ENCODE measurements around the gene ACOT7. TPM values are rescaled to one million over a fixed set of nuclear protein-coding genes. Genes with fewer than 3 reads are reported as not detected.

Gene ACOT7
- total RNA-seq = 43.9 to 48.1 TPM (median 44.0 TPM) in 3 replicates
- long read RNA-seq, transcript ACOT7-210 (9 exons, 1,403 nt) = major isoform, 46 of 54 reads
- long read RNA-seq, partial matches to known transcripts = 5 of 54 reads
- long read RNA-seq, other reads (novel, unspliced or antisense) = 0 of 54 reads

DNA sequence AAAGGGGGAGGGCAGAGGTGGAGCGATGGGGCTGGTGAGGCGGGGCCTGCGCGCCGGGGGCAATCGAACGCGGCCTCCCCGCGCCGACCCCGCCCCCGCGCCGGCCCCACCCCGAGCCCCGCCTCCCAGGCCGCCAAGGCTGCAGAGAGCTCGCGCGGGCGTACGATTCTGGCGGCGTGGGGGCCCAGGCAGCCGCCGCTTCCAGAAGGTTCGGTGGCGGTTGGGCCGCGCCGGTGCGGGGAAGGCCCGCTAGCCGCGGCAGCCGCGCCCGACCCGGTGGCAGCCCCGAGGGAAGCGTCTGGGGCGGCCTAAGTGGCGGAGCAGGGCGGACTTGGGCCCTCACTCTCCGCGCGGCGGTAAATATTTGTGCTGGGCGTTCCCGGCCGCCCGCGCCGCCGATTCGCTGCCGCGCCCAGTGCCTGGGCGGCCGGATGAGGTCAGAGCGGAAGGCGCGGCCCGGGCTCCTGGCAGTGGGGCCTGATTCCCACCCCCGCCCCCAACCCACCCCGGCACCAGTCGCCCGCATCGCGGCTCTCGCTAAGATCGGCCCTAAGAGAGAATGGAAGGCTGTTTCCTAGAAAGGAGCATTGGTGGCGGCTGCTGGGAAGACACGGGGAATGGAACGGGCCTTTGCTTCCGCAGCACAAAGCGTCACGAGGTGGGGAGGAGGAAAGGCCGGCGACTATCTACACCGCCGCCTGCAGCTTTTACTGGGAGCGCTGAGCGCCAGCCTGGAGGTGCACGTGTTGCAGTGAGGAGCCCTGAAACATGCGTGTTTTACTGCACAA, at the start of gene ACOT7:
Gene ACOT7, minus strand, starts transcription at position 368 of the 788 bp plus-strand sequence. CDS start 368 bp downstream, outside the sequence.
- DNase-seq (ENCODE audit: low spot score) = no peak
- peaks cover 17% of the 10 kb centered on the region for H3K4me1 Mint-ChIP-seq (ENCODE audit: low read depth)
- TF ChIP-seq, protein P1, sequence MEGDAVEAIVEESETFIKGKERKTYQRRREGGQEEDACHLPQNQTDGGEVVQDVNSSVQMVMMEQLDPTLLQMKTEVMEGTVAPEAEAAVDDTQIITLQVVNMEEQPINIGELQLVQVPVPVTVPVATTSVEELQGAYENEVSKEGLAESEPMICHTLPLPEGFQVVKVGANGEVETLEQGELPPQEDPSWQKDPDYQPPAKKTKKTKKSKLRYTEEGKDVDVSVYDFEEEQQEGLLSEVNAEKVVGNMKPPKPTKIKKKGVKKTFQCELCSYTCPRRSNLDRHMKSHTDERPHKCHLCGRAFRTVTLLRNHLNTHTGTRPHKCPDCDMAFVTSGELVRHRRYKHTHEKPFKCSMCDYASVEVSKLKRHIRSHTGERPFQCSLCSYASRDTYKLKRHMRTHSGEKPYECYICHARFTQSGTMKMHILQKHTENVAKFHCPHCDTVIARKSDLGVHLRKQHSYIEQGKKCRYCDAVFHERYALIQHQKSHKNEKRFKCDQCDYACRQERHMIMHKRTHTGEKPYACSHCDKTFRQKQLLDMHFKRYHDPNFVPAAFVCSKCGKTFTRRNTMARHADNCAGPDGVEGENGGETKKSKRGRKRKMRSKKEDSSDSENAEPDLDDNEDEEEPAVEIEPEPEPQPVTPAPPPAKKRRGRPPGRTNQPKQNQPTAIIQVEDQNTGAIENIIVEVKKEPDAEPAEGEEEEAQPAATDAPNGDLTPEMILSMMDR (IDR thresholded peaks at IDR 0.05) = peak; percentile 55
- no peaks in the 10 kb centered on the region for H3K9me3 Mint-ChIP-seq (ENCODE audit: low read depth)
- H3K27me3 Mint-ChIP-seq (ENCODE audit: low read depth) = no peaks in the 10 kb centered on the region
- peak within 1 kb of the TSS; percentile 95 for H3K27ac Mint-ChIP-seq (ENCODE audit: unreplicated experiment)
- H3K4me3 Mint-ChIP-seq (ENCODE audit: unreplicated experiment) = peak within 1 kb of the TSS; percentile 76
- no peaks in the 10 kb centered on the region for H3K36me3 Mint-ChIP-seq (ENCODE audit: low read depth)

DNA sequence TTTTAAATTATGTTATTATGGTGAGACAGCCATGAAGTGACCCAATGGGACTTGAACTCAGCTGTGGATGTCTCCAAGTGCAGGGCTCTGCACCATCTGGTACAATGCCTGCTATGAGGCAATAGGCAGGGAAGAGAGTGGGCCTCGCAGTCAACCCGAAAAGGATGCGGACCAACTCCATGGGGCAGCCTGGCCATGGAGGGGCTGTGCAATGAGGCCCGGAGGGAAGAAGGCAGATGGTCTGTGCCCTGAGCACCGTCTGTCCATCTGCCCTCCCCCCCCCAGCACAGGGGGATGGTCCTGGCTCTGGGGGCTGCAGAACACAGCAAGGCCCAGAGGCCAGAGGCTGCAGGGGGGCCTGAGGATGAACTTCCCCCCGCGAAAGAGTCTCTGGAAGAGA, 48.0 kb upstream of the ACOT7 start:
- TF ChIP-seq, protein P1 (IDR thresholded peaks at IDR 0.05) = no peak
- peaks cover 11% of the 10 kb centered on the region for H3K4me1 Mint-ChIP-seq (ENCODE audit: low read depth)
- no peaks in the 10 kb centered on the region for H3K36me3 Mint-ChIP-seq (ENCODE audit: low read depth)
- H3K27ac Mint-ChIP-seq (ENCODE audit: unreplicated experiment) = no peak overlapping the region
- peaks cover 20% of the 10 kb centered on the region for H3K27me3 Mint-ChIP-seq (ENCODE audit: low read depth)
- H3K9me3 Mint-ChIP-seq (ENCODE audit: low read depth) = no peaks in the 10 kb centered on the region
- peak; percentile 76 for DNase-seq (ENCODE audit: low spot score)
- H3K4me3 Mint-ChIP-seq (ENCODE audit: unreplicated experiment) = no peak overlapping the region

DNA sequence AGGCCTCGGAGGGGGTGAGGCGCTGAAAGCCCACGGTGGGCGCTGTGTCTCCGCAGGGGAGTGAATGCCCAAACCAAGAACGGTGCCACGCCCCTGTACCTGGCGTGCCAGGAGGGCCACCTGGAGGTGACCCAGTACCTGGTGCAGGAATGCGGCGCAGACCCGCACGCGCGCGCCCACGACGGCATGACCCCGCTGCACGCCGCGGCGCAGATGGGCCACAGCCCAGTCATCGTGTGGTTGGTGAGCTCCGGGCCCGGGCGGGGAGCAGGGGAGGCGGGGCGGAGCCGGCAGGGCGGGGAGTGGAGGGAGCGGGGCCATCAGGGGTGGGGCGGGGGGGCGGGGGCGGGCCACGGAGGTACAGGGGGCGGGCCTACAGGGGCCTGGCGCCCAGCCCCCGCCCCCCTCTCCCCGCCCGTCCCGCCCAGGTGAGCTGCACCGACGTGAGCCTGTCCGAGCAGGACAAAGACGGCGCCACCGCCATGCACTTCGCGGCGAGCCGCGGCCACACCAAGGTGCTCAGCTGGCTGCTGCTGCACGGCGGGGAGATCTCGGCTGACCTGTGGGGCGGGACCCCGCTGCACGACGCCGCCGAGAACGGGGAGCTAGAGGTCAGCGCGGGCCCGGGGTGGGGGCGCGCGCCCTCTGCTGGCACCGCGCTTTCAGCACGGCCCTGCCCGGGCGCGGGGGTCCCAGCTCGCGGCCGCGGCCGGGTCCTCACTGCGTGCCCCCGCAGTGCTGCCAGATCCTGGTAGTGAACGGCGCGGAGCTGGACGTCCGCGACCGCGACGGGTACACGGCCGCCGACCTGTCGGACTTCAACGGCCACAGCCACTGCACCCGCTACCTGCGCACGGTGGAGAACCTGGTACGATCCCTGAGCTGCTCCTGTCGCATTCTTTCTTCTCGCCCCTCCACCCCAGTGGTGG, 46.9 kb upstream of the ACOT7 start:
- H3K4me3 Mint-ChIP-seq (ENCODE audit: unreplicated experiment) = peak overlapping the region; percentile 25
- no peaks in the 10 kb centered on the region for H3K9me3 Mint-ChIP-seq (ENCODE audit: low read depth)
- H3K4me1 Mint-ChIP-seq (ENCODE audit: low read depth) = peaks cover 11% of the 10 kb centered on the region
- H3K27me3 Mint-ChIP-seq (ENCODE audit: low read depth) = peaks cover 17% of the 10 kb centered on the region
- TF ChIP-seq, protein P1 (IDR thresholded peaks at IDR 0.05) = peak; percentile 72
- H3K36me3 Mint-ChIP-seq (ENCODE audit: low read depth) = no peaks in the 10 kb centered on the region
- peak; percentile 86 for DNase-seq (ENCODE audit: low spot score)
- H3K27ac Mint-ChIP-seq (ENCODE audit: unreplicated experiment) = no peak overlapping the region

GRCh38 chr1:6438047-6438525, 44.5 kb upstream of the ACOT7 start:
- H3K4me3 Mint-ChIP-seq (ENCODE audit: unreplicated experiment) = no peak overlapping the region
- H3K9me3 Mint-ChIP-seq (ENCODE audit: low read depth) = no peaks in the 10 kb centered on the region
- peaks cover 26% of the 10 kb centered on the region for H3K27me3 Mint-ChIP-seq (ENCODE audit: low read depth)
- peaks cover 11% of the 10 kb centered on the region for H3K4me1 Mint-ChIP-seq (ENCODE audit: low read depth)
- peak; percentile 87 for DNase-seq (ENCODE audit: low spot score)
- TF ChIP-seq, protein P1 (IDR thresholded peaks at IDR 0.05) = peak; percentile 90
- H3K36me3 Mint-ChIP-seq (ENCODE audit: low read depth) = no peaks in the 10 kb centered on the region
- H3K27ac Mint-ChIP-seq (ENCODE audit: unreplicated experiment) = no peak overlapping the region
